ENCODE measurements around the gene CRY2.

GRCh38 chr11:45870706-45871105, 23.4 kb downstream of the CRY2 start:
- TF ChIP-seq CTCF (IDR thresholded peaks at IDR 0.05) (no peak), ZFX (IDR thresholded peaks at IDR 0.05; ENCODE audit: borderline replicate concordance) (no peak)
